Sigmoid colon (tissue), 4 donors: ENCODE measurements around the gene ARHGAP1.

Source experiments
- CTCF ChIP-seq, 4 experiments: fragments of 450-650 bp in 3 of 4; fragments of 200-600 bp in 1 of 4; IDR thresholded peaks; one replicate each; pipeline ENCODE4 v1.5.1; 2016 to 2019; ENCODE audit warnings: antibody characterized with exemption in 4 of 4, mild to moderate bottlenecking in 3 of 4, moderate library complexity in 2 of 4
- EP300 ChIP-seq, 4 donors: sonication (generic); formaldehyde crosslinking; IDR thresholded peaks; one replicate each; pipeline ENCODE4 v1.6.1; 2017; ENCODE audit warnings: antibody characterized with exemption in 4 of 4
- POLR2A ChIP-seq, 2 donors: fragments of 450-650 bp; IDR thresholded peaks; one replicate each; pipeline ENCODE4 v1.6.1; 2016; ENCODE audit warnings: antibody characterized with exemption in 2 of 2, mild to moderate bottlenecking in 2 of 2, moderate library complexity in 2 of 2
- POLR2AphosphoS5 ChIP-seq, 4 donors: sonication (generic); formaldehyde crosslinking; IDR thresholded peaks; one replicate each; pipeline ENCODE4 v1.6.1; 2017; ENCODE audit warnings: antibody characterized with exemption in 4 of 4

DNA sequence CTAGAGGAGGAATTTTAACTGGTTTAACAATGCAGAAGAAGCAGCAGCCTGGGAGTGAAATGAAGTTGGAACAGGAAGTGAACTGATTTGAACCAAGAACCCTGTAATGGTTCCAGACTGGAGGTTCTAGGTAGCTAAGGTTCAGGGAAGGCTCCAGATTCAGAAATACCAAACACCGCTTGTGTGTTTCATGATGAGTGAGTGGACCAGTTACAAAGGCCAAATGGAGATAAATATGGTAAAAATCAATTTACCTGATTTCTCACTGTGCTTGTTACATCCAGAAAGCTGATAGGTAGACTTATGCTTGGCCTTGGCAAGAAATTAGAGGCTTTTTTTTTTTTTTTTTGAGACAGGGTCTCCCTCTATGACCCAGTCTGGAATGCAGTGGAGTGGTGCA lies 70.2 kb downstream of the ARHGAP1 start:
- TF ChIP-seq POLR2A (IDR thresholded peaks at IDR 0.05) (no peak), EP300 (IDR thresholded peaks at IDR 0.05) (no peak), CTCF (IDR thresholded peaks at IDR 0.05) (no peak), POLR2AphosphoS5 (IDR thresholded peaks at IDR 0.05) (no peak)
